HG02852 (cell line): Measurements from ENCODE around the gene VIL1.

ENCODE experiments used
- ATAC-seq: cut with Tn5 transposase; IDR thresholded peaks from one replicate; pipeline ENCODE4 v1.9.1; 2021; ENCODE audit warnings: mild to moderate bottlenecking, moderate library complexity; ENCODE audit not compliant: unreplicated experiment

The VIL1 gene

DNA sequence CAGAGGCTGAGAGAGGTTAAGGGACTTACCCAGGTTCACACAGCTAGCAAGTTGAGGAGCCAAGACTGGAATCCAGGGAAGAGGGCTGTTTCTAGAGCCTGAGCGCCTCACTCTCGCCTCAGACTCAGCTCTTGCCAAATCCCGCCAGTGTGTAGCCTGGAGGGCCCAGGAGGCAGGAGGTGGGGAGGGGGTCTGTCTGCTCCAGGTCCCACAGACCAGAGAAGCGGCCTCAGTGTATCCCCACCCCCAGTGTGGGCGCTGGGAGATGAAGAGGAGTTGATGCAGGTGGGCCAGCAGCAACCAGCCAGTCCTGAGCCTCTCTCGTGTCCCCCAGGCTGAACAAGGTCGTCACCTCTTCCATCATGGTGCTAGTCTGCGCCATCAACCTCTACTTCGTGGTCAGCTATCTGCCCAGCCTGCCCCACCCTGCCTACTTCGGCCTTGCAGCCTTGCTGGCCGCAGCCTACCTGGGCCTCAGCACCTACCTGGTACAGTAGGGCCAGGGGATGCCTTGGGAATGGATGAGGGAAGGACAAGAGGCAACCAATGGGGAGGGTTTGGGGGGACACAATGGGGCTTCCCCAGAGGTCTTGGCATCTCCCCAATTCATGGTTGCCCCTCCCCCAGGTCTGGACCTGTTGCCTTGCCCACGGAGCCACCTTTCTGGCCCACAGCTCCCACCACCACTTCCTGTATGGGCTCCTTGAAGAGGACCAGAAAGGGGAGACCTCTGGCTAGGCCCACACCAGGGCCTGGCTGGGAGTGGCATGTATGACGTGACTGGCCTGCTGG, 24.4 kb upstream of the VIL1 start:
- no peak for ATAC-seq

GRCh38 chr2:218395090-218395444, 23.9 kb upstream of the VIL1 start:
- no peak for ATAC-seq

GRCh38 chr2:218395456-218395825, 23.5 kb upstream of the VIL1 start:
- no peak for ATAC-seq

- peak; percentile 42 for ATAC-seq
Observed at GRCh38 chr2:218395826-218396687, 22.9 kb upstream of the VIL1 start.

- no peak for ATAC-seq
Observed at GRCh38 chr2:218396688-218397462, 22.0 kb upstream of the VIL1 start.

- ATAC-seq: no peak
Observed at GRCh38 chr2:218397463-218397819, 21.5 kb upstream of the VIL1 start.

GRCh38 chr2:218397820-218398436, 21.0 kb upstream of the VIL1 start:
- ATAC-seq: peak; percentile 1

GRCh38 chr2:218398437-218399390, 20.2 kb upstream of the VIL1 start:
- peak; percentile 22 for ATAC-seq

DNA sequence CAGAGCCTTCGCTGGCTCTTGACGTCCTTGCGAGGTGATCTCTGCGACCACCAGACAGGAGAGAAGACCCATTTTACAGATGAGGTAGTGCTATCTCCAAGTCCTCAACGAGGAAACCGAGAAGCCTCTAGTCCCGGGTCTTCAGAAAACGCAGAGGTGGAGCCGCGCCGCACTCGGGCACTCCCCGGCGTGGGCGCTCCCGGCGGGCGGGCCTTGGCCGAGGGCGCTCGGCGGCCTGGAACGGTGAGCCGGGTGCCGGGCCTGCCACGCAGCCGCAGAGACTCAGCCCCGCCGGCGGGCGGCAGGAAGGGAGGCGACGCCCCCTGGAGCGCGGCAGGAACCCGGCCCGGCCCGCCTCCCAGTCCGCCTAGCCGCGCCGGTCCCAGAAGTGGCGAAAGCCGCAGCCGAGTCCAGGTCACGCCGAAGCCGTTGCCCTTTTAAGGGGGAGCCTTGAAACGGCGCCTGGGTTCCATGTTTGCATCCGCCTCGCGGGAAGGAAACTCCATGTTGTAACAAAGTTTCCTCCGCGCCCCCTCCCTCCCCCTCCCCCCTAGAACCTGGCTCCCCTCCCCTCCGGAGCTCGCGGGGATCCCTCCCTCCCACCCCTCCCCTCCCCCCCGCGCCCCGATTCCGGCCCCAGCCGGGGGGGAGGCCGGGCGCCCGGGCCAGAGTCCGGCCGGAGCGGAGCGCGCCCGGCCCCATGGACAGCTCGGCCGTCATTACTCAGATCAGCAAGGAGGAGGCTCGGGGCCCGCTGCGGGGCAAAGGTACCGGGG, 19.3 kb upstream of the VIL1 start, which contains the start of gene CTDSP1:
Gene CTDSP1 (plus strand): TSS at position 478 of the 776 bp plus-strand sequence. CDS start 223 bp downstream, at position 701.
- ATAC-seq: peak; percentile 38

DNA sequence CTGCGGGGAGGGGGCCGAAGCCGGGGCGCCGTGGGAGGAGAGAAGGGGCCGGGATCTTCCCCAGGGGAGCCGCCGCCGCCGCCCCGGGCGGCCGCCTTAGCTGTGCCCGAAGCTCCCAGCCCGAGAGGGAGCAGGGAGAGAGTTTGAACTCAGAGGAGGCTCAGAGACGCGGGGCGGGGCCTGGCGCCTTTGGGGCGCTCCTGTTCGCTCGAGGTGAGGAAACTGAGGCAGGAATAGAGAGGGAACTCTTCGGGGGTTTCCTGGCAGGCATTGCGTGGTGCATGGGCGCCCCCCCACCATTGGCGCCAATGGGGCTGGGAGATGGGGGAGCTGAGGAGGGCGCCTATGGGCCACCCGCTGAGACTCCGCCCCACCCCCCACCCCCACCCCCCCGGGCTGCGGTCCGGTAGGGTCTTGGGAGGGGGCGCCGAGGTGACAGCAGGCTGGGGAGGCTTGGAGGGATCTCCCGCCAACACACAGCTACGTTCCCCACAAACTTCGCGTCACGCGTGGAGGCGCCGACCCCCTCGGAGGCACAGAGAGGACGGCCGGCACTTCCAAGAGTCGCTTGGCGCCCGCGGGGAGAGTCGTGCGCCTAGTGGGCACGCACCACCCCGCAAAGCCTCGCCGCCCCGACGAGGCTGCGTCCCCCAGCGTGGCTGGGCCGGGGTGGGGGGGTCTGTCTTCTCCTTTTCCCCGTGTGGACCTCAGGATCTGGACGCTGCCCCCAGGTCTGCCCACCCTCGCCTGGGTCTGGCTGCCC, 18.6 kb upstream of the VIL1 start:
- ATAC-seq: no peak

DNA sequence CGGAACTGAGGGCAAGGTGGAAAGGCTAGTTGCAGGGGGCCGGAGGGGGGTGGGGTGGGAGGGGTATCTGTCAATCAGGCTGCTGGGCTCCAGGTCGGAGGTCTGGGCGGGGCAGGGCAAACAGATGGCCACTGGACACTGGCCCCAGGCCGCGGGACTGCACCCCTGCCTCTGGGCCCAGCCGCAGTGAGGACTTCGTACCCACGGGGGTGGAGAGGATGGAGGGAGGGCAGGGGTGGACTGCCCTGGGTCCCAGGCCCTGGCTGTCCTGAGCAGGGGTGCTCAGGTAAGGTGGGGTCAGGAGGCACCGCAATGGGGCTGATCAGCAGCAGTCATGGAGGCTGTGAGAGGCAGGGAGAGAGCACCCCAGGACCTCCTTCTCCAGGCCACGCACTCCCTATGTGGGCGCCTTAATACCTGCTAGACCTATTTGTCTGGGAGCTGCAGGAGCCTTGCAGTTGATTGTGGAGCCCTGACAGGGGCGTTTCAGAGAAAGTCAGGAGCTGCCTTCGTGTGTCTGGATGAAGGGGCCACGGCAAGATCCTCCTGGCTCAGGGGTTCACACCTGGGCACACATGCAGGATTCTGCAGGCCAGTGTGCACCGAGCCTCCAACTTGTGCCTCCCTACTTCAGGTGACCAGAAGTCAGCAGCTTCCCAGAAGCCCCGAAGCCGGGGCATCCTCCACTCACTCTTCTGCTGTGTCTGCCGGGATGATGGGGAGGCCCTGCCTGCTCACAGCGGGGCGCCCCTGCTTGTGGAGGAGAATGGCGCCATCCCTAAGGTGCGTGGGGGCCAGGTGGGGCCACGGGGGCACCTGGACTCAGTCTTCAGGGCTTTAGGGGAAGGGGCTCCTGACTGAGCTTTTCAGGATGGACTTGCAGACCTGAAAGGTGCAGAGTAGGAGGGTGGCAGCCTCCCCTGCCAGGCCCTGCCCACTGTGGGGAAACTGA, 17.7 kb upstream of the VIL1 start:
- ATAC-seq: no peak

DNA sequence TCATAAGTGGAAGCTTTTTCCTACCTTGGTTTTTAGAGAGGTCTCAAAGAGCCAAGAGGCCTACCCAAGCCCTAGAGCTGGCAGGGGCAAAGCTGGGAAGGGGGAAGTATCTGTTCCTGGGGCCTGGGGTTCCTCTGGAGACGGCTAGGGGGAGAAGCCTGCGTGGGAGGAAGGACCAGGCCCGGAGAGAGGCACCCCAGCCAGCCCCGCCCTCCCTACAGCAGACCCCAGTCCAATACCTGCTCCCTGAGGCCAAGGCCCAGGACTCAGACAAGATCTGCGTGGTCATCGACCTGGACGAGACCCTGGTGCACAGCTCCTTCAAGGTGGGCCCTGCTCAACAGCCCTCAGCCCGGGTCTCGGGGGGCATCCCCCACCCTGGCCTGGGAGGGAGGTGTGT, 17.0 kb upstream of the VIL1 start:
- no peak for ATAC-seq

GRCh38 chr2:218402491-218402901, 16.4 kb upstream of the VIL1 start:
- no peak for ATAC-seq

- ATAC-seq: no peak
Observed at GRCh38 chr2:218402911-218403411, 16.0 kb upstream of the VIL1 start.

DNA sequence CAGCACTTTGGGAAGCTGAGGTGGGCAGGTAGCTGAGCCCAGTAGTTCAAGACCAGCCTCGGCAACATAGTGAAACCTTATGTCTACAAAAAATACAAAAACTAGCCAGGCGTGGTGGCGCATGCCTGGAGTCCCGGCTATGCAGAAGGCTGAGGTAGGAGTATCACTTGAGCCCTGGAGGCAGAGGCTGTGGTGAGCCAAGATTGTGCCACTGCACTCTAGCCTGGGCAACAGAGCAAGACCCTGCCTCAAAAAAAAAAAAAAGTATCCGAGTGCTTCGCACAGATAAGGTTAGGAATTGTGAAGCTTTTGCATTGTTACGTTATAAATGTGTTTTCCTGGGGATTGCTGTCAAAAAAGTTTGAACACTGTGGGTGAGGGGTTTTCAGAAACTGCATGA, 15.1 kb upstream of the VIL1 start:
- no peak for ATAC-seq

- no peak for ATAC-seq
Observed at GRCh38 chr2:218404351-218405085, 14.4 kb upstream of the VIL1 start.
